SK-N-SH (cell line): ENCODE measurements around the gene OR2T34. TPM values are rescaled to one million over a fixed set of nuclear protein-coding genes. Genes with fewer than 3 reads are reported as not detected.
"Not testable (repeated sequence)": the region's sequence is repeated elsewhere in the genome, so short reads cannot be mapped to it uniquely, and the experiment has no call there.

ENCODE experiments used
- CTCF ChIA-PET: fragments of 300-600, 350-600 bp; formaldehyde crosslinking; extraction: SDS; loops from one replicate; lab custom pipeline; 2021; lab: Yijun Ruan, JAX
- POLR2A ChIA-PET: fragments of 350-600 bp; sonication (Branson Sonifier 250); formaldehyde crosslinking; extraction: SDS; loops from one replicate; lab custom pipeline; 2020; ENCODE audit warnings: antibody characterized with exemption, inconsistent platforms; lab: Yijun Ruan, JAX
- DNase-seq: peaks from one replicate; pipeline ENCODE4 v3.0.0; 2012
- H2AFZ ChIP-seq: fragments of 200-600 bp; sonication (generic); 2 replicates; pipeline ENCODE4 v1.8.1; 2016; ENCODE audit warnings: antibody characterized with exemption, mild to moderate bottlenecking, low read depth
- H3F3A ChIP-seq: fragments of 200-600 bp; sonication (generic); replicated peaks from 2 replicates; pipeline ENCODE3; 2016; ENCODE audit warnings: antibody characterized with exemption, mild to moderate bottlenecking; ENCODE audit not compliant: insufficient read depth
- H3K27ac ChIP-seq, 2 experiments: fragments of 200-500 bp in 1 of 2; fragments of 200-600 bp in 1 of 2; sonication (Bioruptor generic) in 1 of 2; sonication (generic), shearing (Covaris generic) in 1 of 2; 2 replicates each; pipeline versions ENCODE4 v1.5.1 to v1.6.1; 2014 to 2016; ENCODE audit warnings: low read depth in 2 of 2, inconsistent platforms in 1 of 2, low read length in 1 of 2, mild to moderate bottlenecking in 1 of 2, mixed read lengths in 1 of 2
- H3K27me3 ChIP-seq: fragments of 200-600 bp; sonication (generic), shearing (Covaris generic); 2 replicates; pipeline ENCODE4 v1.6.1; 2016; ENCODE audit warnings: mixed run types; ENCODE audit not compliant: insufficient read depth
- H3K36me3 ChIP-seq, 2 experiments: fragments of 200-500 bp in 1 of 2; fragments of 200-600 bp in 1 of 2; sonication (Bioruptor generic) in 1 of 2; sonication (generic) in 1 of 2; replicated peaks in 1 of 2; 2 replicates each; pipeline versions ENCODE3 to v1.5.1; 2014 to 2016; ENCODE audit warnings: low read length in 1 of 2, mild to moderate bottlenecking in 1 of 2; ENCODE audit not compliant: insufficient read depth in 2 of 2, control insufficient read depth in 1 of 2
- H3K4me1 ChIP-seq, 2 experiments: fragments of 200-500 bp in 1 of 2; fragments of 200-600 bp in 1 of 2; sonication (Bioruptor generic) in 1 of 2; sonication (generic), shearing (Covaris generic) in 1 of 2; 2 replicates each; pipeline versions ENCODE4 v1.5.1 to v1.6.1; 2014 to 2016; ENCODE audit warnings: low read depth in 1 of 2, low read length in 1 of 2, mixed run types in 1 of 2; ENCODE audit not compliant: insufficient read depth in 2 of 2, control insufficient read depth in 1 of 2
- H3K4me2 ChIP-seq: fragments of 200-600 bp; sonication (generic), shearing (Covaris generic); 2 replicates; pipeline ENCODE4 v1.6.1; 2017; ENCODE audit warnings: mixed run types
- H3K4me3 ChIP-seq, 2 experiments: fragments of 200-500 bp in 1 of 2; fragments of 200-600 bp in 1 of 2; sonication (Bioruptor generic) in 1 of 2; sonication (generic), shearing (Covaris generic) in 1 of 2; 2 replicates each; pipeline versions ENCODE4 v1.5.1 to v1.8.1; 2014 to 2016; ENCODE audit warnings: low read depth in 2 of 2, inconsistent platforms in 1 of 2, low read length in 1 of 2, mild to moderate bottlenecking in 1 of 2, mixed read lengths in 1 of 2, moderate library complexity in 1 of 2
- H3K79me2 ChIP-seq: fragments of 200-600 bp; sonication (generic); 2 replicates; pipeline ENCODE4 v1.8.1; 2017; ENCODE audit warnings: mild to moderate bottlenecking; ENCODE audit not compliant: insufficient read depth
- H3K9ac ChIP-seq: fragments of 200-600 bp; sonication (generic); 2 replicates; pipeline ENCODE4 v1.6.1; 2017; ENCODE audit warnings: mixed run types
- H3K9me2 ChIP-seq: fragments of 200-600 bp; sonication (generic); 2 replicates; pipeline ENCODE4 v1.6.1; 2017; ENCODE audit warnings: mixed run types
- H3K9me3 ChIP-seq: fragments of 200-600 bp; sonication (generic); 2 replicates; pipeline ENCODE4 v1.6.1; 2017; ENCODE audit warnings: mixed run types, mild to moderate bottlenecking, moderate library complexity
- H4K20me1 ChIP-seq: fragments of 200-600 bp; sonication (generic); 2 replicates; pipeline ENCODE4 v1.6.1; 2017; ENCODE audit warnings: mild to moderate bottlenecking, mixed run types; ENCODE audit not compliant: insufficient read depth
- CHD2 ChIP-seq: fragments of 150-350 bp; IDR thresholded peaks from 2 replicates; pipeline ENCODE4 v1.6.1; 2018; ENCODE audit warnings: low read length; ENCODE audit not compliant: partially characterized antibody
- ELF1 ChIP-seq: IDR thresholded peaks from 2 replicates; pipeline ENCODE4 v1.4.0; 2012
- EZH2phosphoT487 ChIP-seq: fragments of 200-600 bp; sonication (generic); IDR thresholded peaks from 2 replicates; pipeline ENCODE4 v1.6.1; 2017; ENCODE audit warnings: low read depth, mixed run types, mild to moderate bottlenecking, antibody characterized with exemption, moderate library complexity, borderline replicate concordance
- FOXJ3 ChIP-seq: sonication (generic); formaldehyde crosslinking; IDR thresholded peaks from 2 replicates; pipeline ENCODE4 v1.5.1; 2020; ENCODE audit warnings: mild to moderate bottlenecking, missing genetic modification reagents
- FOXM1 ChIP-seq: IDR thresholded peaks from 2 replicates; pipeline ENCODE4 v1.4.0; 2012; ENCODE audit warnings: low read depth, mild to moderate bottlenecking
- GATA2 ChIP-seq: sonication (generic); formaldehyde crosslinking; IDR thresholded peaks from 2 replicates; pipeline ENCODE4 v1.5.0; 2020; ENCODE audit warnings: mild to moderate bottlenecking, missing genetic modification reagents
- JUND ChIP-seq: IDR thresholded peaks from 2 replicates; pipeline ENCODE4 v1.4.0; 2012
- MAX ChIP-seq: IDR thresholded peaks from 2 replicates; pipeline ENCODE4 v1.4.0; 2012; ENCODE audit warnings: low read depth
- MXI1 ChIP-seq: IDR thresholded peaks from 2 replicates; pipeline ENCODE4 v1.6.1; 2012; ENCODE audit warnings: mild to moderate bottlenecking, low read depth, low read length, improper control_type of control experiment
- NFIC ChIP-seq: IDR thresholded peaks from 2 replicates; pipeline ENCODE4 v1.4.0; 2012; ENCODE audit warnings: borderline replicate concordance
- POLR2AphosphoS5 ChIP-seq: IDR thresholded peaks from 2 replicates; pipeline ENCODE4 v1.6.1; 2012; ENCODE audit warnings: low read depth, low read length
- RAD21 ChIP-seq: IDR thresholded peaks from 2 replicates; pipeline ENCODE4 v1.6.1; 2012; ENCODE audit warnings: mild to moderate bottlenecking, low read length
- RCOR1 ChIP-seq: fragments of 150-350 bp; IDR thresholded peaks from 2 replicates; pipeline ENCODE4 v1.6.1; 2017; ENCODE audit warnings: antibody characterized with exemption, low read length
- RXRA ChIP-seq: IDR thresholded peaks from 2 replicates; pipeline ENCODE4 v1.4.0; 2012; ENCODE audit warnings: low read depth, mild to moderate bottlenecking, borderline replicate concordance
- SIN3A ChIP-seq: IDR thresholded peaks from 2 replicates; pipeline ENCODE4 v1.6.1; 2012; ENCODE audit warnings: low read depth, mild to moderate bottlenecking, low read length, moderate library complexity, borderline replicate concordance
- SMC3 ChIP-seq: IDR thresholded peaks from 2 replicates; pipeline ENCODE4 v1.6.1; 2012; ENCODE audit warnings: low read depth, low read length, improper control_type of control experiment
- TAF1 ChIP-seq: IDR thresholded peaks from 2 replicates; pipeline ENCODE4 v1.6.1; 2012; ENCODE audit warnings: low read depth, mild to moderate bottlenecking, low read length, moderate library complexity, borderline replicate concordance
- TCF12 ChIP-seq: IDR thresholded peaks from 2 replicates; pipeline ENCODE4 v1.4.0; 2012
- TEAD4 ChIP-seq: IDR thresholded peaks from 2 replicates; pipeline ENCODE4 v1.4.0; 2012; ENCODE audit warnings: mild to moderate bottlenecking, borderline replicate concordance; ENCODE audit not compliant: insufficient read depth
- USF1 ChIP-seq: IDR thresholded peaks from 2 replicates; pipeline ENCODE4 v1.4.0; 2012; ENCODE audit warnings: low read depth, borderline replicate concordance
- WGBS: methylation state at CpG from one replicate; pipeline ENCODE4 v1.1.6; 2017; ENCODE audit warnings: low lambda C conversion rate; 5-methylcytosine and 5-hydroxymethylcytosine counted together
- polyA plus RNA-seq, 3 experiments: library from polyadenylated mRNA; depleted of rRNA; stranded (reverse); fragments of >200 nt; gene quantifications; 2 replicates each; pipeline ENCODE4 v1.2.3, GENCODE V29; 2012
- TF ChIP-seq, protein P1 (sequence below): fragments of 150-350 bp; IDR thresholded peaks from 2 replicates; pipeline ENCODE4 v1.6.1; 2017; ENCODE audit warnings: antibody characterized with exemption, low read length, low read depth, borderline replicate concordance

OR2T34 gene
- polyA plus RNA-seq, 1 of the 3 experiments (the other 2 are of a cell fraction) = not detected

DNA sequence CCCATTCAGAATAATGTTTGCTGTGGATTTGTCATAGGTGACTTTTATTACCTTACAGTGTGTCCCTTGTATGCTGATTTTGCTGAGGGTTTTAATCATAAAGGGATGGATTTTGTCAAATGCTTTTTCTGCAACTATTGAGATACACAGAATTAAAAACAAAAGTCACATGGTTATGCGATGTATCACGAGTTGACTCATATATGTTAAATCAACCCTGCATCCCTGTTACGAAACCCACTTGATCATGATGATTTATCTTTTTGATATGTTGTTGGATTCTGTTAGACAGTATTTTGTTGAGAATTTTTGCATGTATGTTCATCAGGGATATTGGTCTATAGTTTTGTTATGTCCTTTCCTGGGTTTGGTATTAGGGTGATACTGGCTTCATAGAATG lies 10.7 kb upstream of the OR2T34 start (continued):
- TF ChIP-seq USF1 = no peak

GRCh38 chr1:248576260-248576980 lies 1.9 kb upstream of the OR2T34 start:
- TF ChIP-seq, protein P1, sequence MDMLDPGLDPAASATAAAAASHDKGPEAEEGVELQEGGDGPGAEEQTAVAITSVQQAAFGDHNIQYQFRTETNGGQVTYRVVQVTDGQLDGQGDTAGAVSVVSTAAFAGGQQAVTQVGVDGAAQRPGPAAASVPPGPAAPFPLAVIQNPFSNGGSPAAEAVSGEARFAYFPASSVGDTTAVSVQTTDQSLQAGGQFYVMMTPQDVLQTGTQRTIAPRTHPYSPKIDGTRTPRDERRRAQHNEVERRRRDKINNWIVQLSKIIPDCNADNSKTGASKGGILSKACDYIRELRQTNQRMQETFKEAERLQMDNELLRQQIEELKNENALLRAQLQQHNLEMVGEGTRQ = no peak
- TF ChIP-seq NFIC (no peak), POLR2AphosphoS5 (no peak), MXI1 (no peak), TCF12 (no peak), TEAD4 (no peak), RXRA (no peak), CHD2 (no peak), MAX (no peak), FOXM1 (no peak), TAF1 (no peak), GATA2 (CRISPR knock-in tag) (no peak), SMC3 (no peak), EZH2phosphoT487 (no peak), ELF1 (no peak), SIN3A (no peak), RAD21 (no peak), JUND (no peak), FOXJ3 (CRISPR knock-in tag) (no peak), RCOR1 (no peak)
- H3F3A ChIP-seq = no peaks in the 10 kb centered on the region
- no peaks in the 10 kb centered on the region for H4K20me1 ChIP-seq
- H3K27ac ChIP-seq = no peak overlapping the region
- H3K4me2 ChIP-seq = no peak overlapping the region
- H3K4me3 ChIP-seq = no peak overlapping the region
- 19% methylated on average over 9 of the region's 9 CpGs for WGBS
- no peaks in the 10 kb centered on the region for H3K9me3 ChIP-seq
- no peaks in the 10 kb centered on the region for H3K79me2 ChIP-seq
- H3K9ac ChIP-seq = no peak overlapping the region
- no peaks in the 10 kb centered on the region for H3K36me3 ChIP-seq
- ChIA-PET POLR2A (no interaction called here), CTCF (no interaction called here)
- no peaks in the 10 kb centered on the region for H3K27me3 ChIP-seq
- no peak overlapping the region for H2AFZ ChIP-seq
- no peaks in the 10 kb centered on the region for H3K9me2 ChIP-seq
- DNase-seq = no peak
- H3K4me1 ChIP-seq = no peaks in the 10 kb centered on the region; a peak in 1 of 4 replicates

GRCh38 chr1:248573856-248574255 lies 701 bp downstream of the OR2T34 start:
- H3K9ac ChIP-seq, H3K9me2 ChIP-seq, H3K27me3 ChIP-seq, H2AFZ ChIP-seq, DNase-seq, H3K4me2 ChIP-seq, H3K27ac ChIP-seq, H3K36me3 ChIP-seq, H3F3A ChIP-seq, H3K9me3 ChIP-seq, H3K4me3 ChIP-seq, H3K4me1 ChIP-seq, POLR2A ChIA-PET, CTCF ChIA-PET, H4K20me1 ChIP-seq, H3K79me2 ChIP-seq: not testable (repeated sequence)
- 19% methylated on average over 5 of the region's 8 CpGs for WGBS

- no CpG with 5 or more reads among the region's 1 CpG for WGBS
- CTCF ChIA-PET, H3F3A ChIP-seq, H3K4me1 ChIP-seq, H3K9me2 ChIP-seq, H4K20me1 ChIP-seq, DNase-seq, H3K27me3 ChIP-seq, H3K36me3 ChIP-seq, H2AFZ ChIP-seq, H3K9me3 ChIP-seq, H3K9ac ChIP-seq, H3K79me2 ChIP-seq, POLR2A ChIA-PET, H3K4me3 ChIP-seq, H3K27ac ChIP-seq, H3K4me2 ChIP-seq: not testable (repeated sequence)
These were observed 2.5 kb downstream of the OR2T34 start for GRCh38 chr1:248572049-248572448.
